Fibroblast of lung (primary cell): Measurements from ENCODE around the gene ANKRD52. TPM values are rescaled to one million over a fixed set of nuclear protein-coding genes. Genes with fewer than 3 reads are reported as not detected.
"Not testable (repeated sequence)": the region's sequence is repeated elsewhere in the genome, so short reads cannot be mapped to it uniquely, and the experiment has no call there.

Experiments used
- DNase-seq, 2 donors: peaks; one replicate each; pipeline versions ENCODE4 v3.0.0 to v3.0.0-alpha.2; 2010; ENCODE audit warnings: low read depth in 2 of 2
- H2AFZ ChIP-seq: 2 replicates; pipeline ENCODE4 v1.5.1; 2012; ENCODE audit warnings: low read length, control low read depth, inconsistent platforms
- H3K27ac ChIP-seq: 2 replicates; pipeline ENCODE4 v1.5.1; 2011; ENCODE audit warnings: low read length, control low read depth; ENCODE audit not compliant: insufficient read depth
- H3K27me3 ChIP-seq: 2 replicates; pipeline ENCODE4 v1.5.1; 2011; ENCODE audit warnings: mild to moderate bottlenecking, low read length; ENCODE audit not compliant: control insufficient read depth, insufficient read depth
- H3K36me3 ChIP-seq: 2 replicates; pipeline ENCODE4 v1.5.1; 2011; ENCODE audit warnings: low read length; ENCODE audit not compliant: control insufficient read depth, insufficient read depth
- H3K4me1 ChIP-seq: 2 replicates; pipeline ENCODE4 v1.5.1; 2011; ENCODE audit warnings: low read length; ENCODE audit not compliant: control insufficient read depth, insufficient read depth; ENCODE audit errors: extremely low read depth
- H3K4me2 ChIP-seq: 2 replicates; pipeline ENCODE4 v1.5.1; 2011; ENCODE audit warnings: low read length, control low read depth; ENCODE audit not compliant: insufficient read depth; ENCODE audit errors: extremely low read depth
- H3K4me3 ChIP-seq, 4 experiments: fragments of 200-600 bp in 1 of 4; sonication (generic) in 1 of 4; replicated peaks in 1 of 4; 2 replicates each; pipeline ENCODE4 v1.5.1; 2011 to 2016; ENCODE audit warnings: low read length in 4 of 4, low read depth in 3 of 4, mild to moderate bottlenecking in 3 of 4, control low read depth in 2 of 4, inconsistent platforms in 1 of 4, mixed read lengths in 1 of 4; ENCODE audit not compliant: insufficient read depth in 1 of 4; ENCODE audit errors: control extremely low read depth in 1 of 4
- H3K79me2 ChIP-seq: 2 replicates; pipeline ENCODE4 v1.5.1; 2012; ENCODE audit warnings: mild to moderate bottlenecking, low read length, inconsistent platforms; ENCODE audit not compliant: control insufficient read depth, insufficient read depth
- H3K9ac ChIP-seq: 2 replicates; pipeline ENCODE4 v1.5.1; 2011; ENCODE audit warnings: mild to moderate bottlenecking, low read length, control low read depth; ENCODE audit not compliant: insufficient read depth
- H3K9me3 ChIP-seq: 2 replicates; pipeline ENCODE4 v1.5.1; 2012; ENCODE audit warnings: low read depth, low read length; ENCODE audit not compliant: control insufficient read depth, insufficient read depth
- H4K20me1 ChIP-seq: 2 replicates; pipeline ENCODE4 v1.5.1; 2011; ENCODE audit warnings: low read length; ENCODE audit not compliant: control insufficient read depth, insufficient read depth; ENCODE audit errors: extremely low read depth
- CTCF ChIP-seq, 2 donors: IDR thresholded peaks in 1 of 2; conservative IDR thresholded peaks in 1 of 2; 1 replicate in 1 of 2; 2 replicates in 1 of 2; pipeline ENCODE4 v1.5.1; 2011 to 2012; ENCODE audit warnings: low read length in 2 of 2, control low read depth in 1 of 2, inconsistent platforms in 1 of 2, low read depth in 1 of 2, mild to moderate bottlenecking in 1 of 2
- EZH2 ChIP-seq: IDR thresholded peaks from 2 replicates; pipeline ENCODE4 v1.5.1; 2012; ENCODE audit warnings: low read length, control low read depth, mild to moderate bottlenecking; ENCODE audit errors: missing control alignments
- polyA plus RNA-seq, 2 donors: library from polyadenylated mRNA; depleted of rRNA in 1 of 2; stranded (reverse) in 1 of 2; unstranded in 1 of 2; fragments of >200 nt; gene quantifications; 2 replicates each; pipeline ENCODE4 v1.2.1, GENCODE V29; 2011 to 2012; ENCODE audit warnings: missing spikeins in 1 of 2
- total RNA-seq: library from RNA; depleted of rRNA; stranded (reverse); fragments of >200 nt; gene quantifications from 2 replicates; pipeline ENCODE4 v1.2.1, GENCODE V29; 2014

Gene ANKRD52
- total and polyA plus RNA-seq, 2 donors (not counting 1 experiment from before 2014, with no cell fraction given), result 12.2 to 14.9 TPM

DNA sequence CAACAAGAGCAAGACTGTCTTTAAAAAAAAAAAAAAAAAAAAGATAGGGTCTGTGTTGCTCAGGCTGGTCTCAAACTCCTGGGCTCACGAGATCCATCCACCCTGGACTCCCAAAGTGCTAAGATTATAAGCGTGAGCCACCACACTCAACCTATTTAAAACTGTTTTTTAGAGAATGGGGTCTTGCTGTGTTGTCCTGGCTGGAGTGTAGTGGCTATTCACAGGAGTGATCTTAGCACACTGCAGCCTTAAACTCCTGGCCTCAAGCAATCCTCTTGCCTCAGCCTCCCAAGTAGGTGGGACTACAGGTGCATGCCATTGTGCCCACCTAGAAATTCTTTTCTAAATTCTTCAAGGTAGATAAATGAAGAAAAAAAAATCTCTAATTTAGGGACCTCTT is 16.1 kb upstream of the ANKRD52 start:
- Histone ChIP-seq H3K4me1 (no peaks in the 10 kb centered on the region), H3K27me3 (no peaks in the 10 kb centered on the region), H3K27ac (no peak overlapping the region), H2AFZ (no peak overlapping the region), H3K9ac (no peak overlapping the region), H3K79me2 (no peaks in the 10 kb centered on the region), H3K9me3 (no peaks in the 10 kb centered on the region), H3K4me2 (no peak overlapping the region), H3K4me3 (no peak overlapping the region), H3K36me3 (peaks cover 19% of the 10 kb centered on the region), H4K20me1 (no peaks in the 10 kb centered on the region)
- TF ChIP-seq CTCF (conservative IDR thresholded peaks at IDR 0.05 in 1 of 2, IDR thresholded peaks at IDR 0.05 in 1 of 2; ENCODE audit: low read depth in 1 of 2, low read length in 2 of 2), result no peak
- no peak for TF ChIP-seq EZH2
- no peak for DNase-seq

- DNase-seq, H3K9ac ChIP-seq, H3K4me1 ChIP-seq, H3K9me3 ChIP-seq, H3K79me2 ChIP-seq, H3K27me3 ChIP-seq, H3K27ac ChIP-seq, H2AFZ ChIP-seq, H4K20me1 ChIP-seq, H3K4me3 ChIP-seq, H3K4me2 ChIP-seq: not testable (repeated sequence)
- peaks cover 19% of the 10 kb centered on the region for H3K36me3 ChIP-seq
Observed at GRCh38 chr12:56272468-56272867, 14.3 kb upstream of the ANKRD52 start.

DNA sequence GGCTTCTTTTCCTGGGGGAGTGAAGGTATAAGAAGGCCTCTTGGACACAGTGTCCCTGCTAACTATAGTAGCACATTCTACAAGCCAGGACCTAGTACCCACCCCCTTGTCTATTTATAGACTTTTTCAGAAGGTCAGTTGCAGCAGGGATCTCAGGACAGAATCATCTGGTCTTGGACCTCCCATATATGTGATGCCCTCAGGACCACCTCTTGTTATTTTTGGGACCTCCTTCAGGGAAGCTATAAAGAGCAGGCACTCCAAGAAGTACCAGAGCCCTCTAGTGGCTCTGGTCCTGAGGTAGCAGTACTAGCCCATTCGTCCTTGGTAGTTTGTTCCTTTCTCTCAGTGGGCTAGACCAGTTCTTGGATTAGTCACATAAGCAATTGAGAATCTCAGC is 12.8 kb upstream of the ANKRD52 start:
- H3K36me3 ChIP-seq, result peaks cover 19% of the 10 kb centered on the region
- H4K20me1 ChIP-seq, result no peaks in the 10 kb centered on the region
- TF ChIP-seq EZH2, result no peak
- TF ChIP-seq CTCF (conservative IDR thresholded peaks at IDR 0.05 in 1 of 2, IDR thresholded peaks at IDR 0.05 in 1 of 2; ENCODE audit: low read depth in 1 of 2, low read length in 2 of 2), result peak; percentile 49 to 61
- no peak overlapping the region for H3K9ac ChIP-seq
- peak; percentile 16 to 31 for DNase-seq
- peaks cover 3% of the 10 kb centered on the region for H3K4me1 ChIP-seq
- no peak overlapping the region for H3K27ac ChIP-seq
- no peak overlapping the region for H2AFZ ChIP-seq
- H3K9me3 ChIP-seq, result no peaks in the 10 kb centered on the region
- H3K4me3 ChIP-seq, result no peak overlapping the region
- H3K79me2 ChIP-seq, result no peaks in the 10 kb centered on the region
- H3K4me2 ChIP-seq, result no peak overlapping the region
- no peaks in the 10 kb centered on the region for H3K27me3 ChIP-seq
